Endothelial cell of umbilical vein (primary cell): ENCODE results near the gene KIF17. TPM values are rescaled to one million over a fixed set of nuclear protein-coding genes. Genes with fewer than 3 reads are reported as not detected.

ENCODE experiments used
- BruUV-seq: library from RNA; stranded (reverse); fragments of 400-500 nt; replicated peaks from 2 replicates; lab custom pipeline; 2021; lab: Mats Ljungman, UMichigan
- CTCF ChIA-PET: fragments of 300-600, 350-600 bp; sonication (Branson Sonifier 250); formaldehyde crosslinking; loops from one replicate; lab custom pipeline; 2021; ENCODE audit warnings: antibody characterized with exemption, inconsistent platforms; lab: Charles Lee
- POLR2A ChIA-PET: fragments of 300-600, 350-600 bp; sonication (Branson Sonifier 250); formaldehyde crosslinking; loops from one replicate; lab custom pipeline; 2021; ENCODE audit warnings: antibody characterized with exemption, inconsistent platforms; lab: Charles Lee
- DNase-seq: peaks from one replicate; pipeline ENCODE4 v3.0.0-alpha.2; 2011; ENCODE audit warnings: low read depth, low spot score
- FAIRE-seq: peaks from 2 replicates; lab custom pipeline; 2011; peaks lifted over from hg19 to GRCh38; lab: Jason Lieb, UNC
- H2AFZ ChIP-seq: 2 replicates; pipeline ENCODE4 v1.6.0; 2012; ENCODE audit warnings: low read depth, low read length, control low read depth, inconsistent platforms
- H3K27ac ChIP-seq: 2 replicates; pipeline ENCODE4 v1.5.1; 2011; ENCODE audit warnings: low read depth, mild to moderate bottlenecking, control low read depth, low read length, moderate library complexity; ENCODE audit not compliant: insufficient read depth
- H3K27me3 ChIP-seq, 2 experiments: 2 replicates each; pipeline versions ENCODE4 v1.6.0 to v1.6.1; 2011; ENCODE audit warnings: low read length in 2 of 2, mixed read lengths in 1 of 2; ENCODE audit not compliant: control insufficient read depth in 2 of 2, insufficient read depth in 2 of 2
- H3K36me3 ChIP-seq, 2 experiments: 2 replicates in 1 of 2; 3 replicates in 1 of 2; pipeline ENCODE4 v1.5.1; 2011; ENCODE audit warnings: low read length in 2 of 2, mild to moderate bottlenecking in 1 of 2, moderate library complexity in 1 of 2; ENCODE audit not compliant: control insufficient read depth in 2 of 2, insufficient read depth in 2 of 2; ENCODE audit errors: extremely low read depth in 1 of 2
- H3K4me1 ChIP-seq: 3 replicates; pipeline ENCODE4 v1.5.1; 2011; ENCODE audit warnings: mild to moderate bottlenecking, low read length; ENCODE audit not compliant: control insufficient read depth, insufficient read depth; ENCODE audit errors: extremely low read depth
- H3K4me2 ChIP-seq: 2 replicates; pipeline ENCODE4 v1.6.1; 2011; ENCODE audit warnings: low read length, control low read depth, mixed read lengths; ENCODE audit not compliant: insufficient read depth
- H3K4me3 ChIP-seq, 3 experiments: fragments of 200-600 bp in 1 of 3; sonication (generic), shearing (Covaris generic) in 1 of 3; replicated peaks in 1 of 3; 2 replicates each; pipeline ENCODE4 v1.5.1; 2011 to 2016; ENCODE audit warnings: control low read depth in 3 of 3, low read length in 3 of 3, mild to moderate bottlenecking in 2 of 3, inconsistent platforms in 1 of 3, low read depth in 1 of 3, moderate library complexity in 1 of 3; ENCODE audit not compliant: insufficient read depth in 1 of 3
- H3K79me2 ChIP-seq: 2 replicates; pipeline ENCODE4 v1.6.0; 2012; ENCODE audit warnings: low read length, inconsistent platforms; ENCODE audit not compliant: control insufficient read depth, insufficient read depth
- H3K9ac ChIP-seq: replicated peaks from 2 replicates; pipeline ENCODE3; 2011; ENCODE audit warnings: low read length, control low read depth; ENCODE audit not compliant: insufficient read depth; ENCODE audit errors: extremely low read depth
- H3K9me1 ChIP-seq: replicated peaks from 3 replicates; pipeline ENCODE4 v1.6.0; 2011; ENCODE audit warnings: mild to moderate bottlenecking, low read length; ENCODE audit not compliant: control insufficient read depth, insufficient read depth; ENCODE audit errors: extremely low read depth
- H3K9me3 ChIP-seq: replicated peaks from 2 replicates; pipeline ENCODE4 v1.5.1; 2012; ENCODE audit warnings: low read length, inconsistent platforms; ENCODE audit not compliant: control insufficient read depth, insufficient read depth
- H4K20me1 ChIP-seq: replicated peaks from 2 replicates; pipeline ENCODE3; 2011; ENCODE audit warnings: mild to moderate bottlenecking, low read length; ENCODE audit not compliant: control insufficient read depth, insufficient read depth; ENCODE audit errors: extremely low read depth
- EZH2 ChIP-seq: IDR thresholded peaks from 2 replicates; pipeline ENCODE4 v1.6.1; 2012; ENCODE audit warnings: borderline replicate concordance, low read depth, mild to moderate bottlenecking, moderate library complexity, low read length, inconsistent platforms; ENCODE audit not compliant: severe bottlenecking
- FOS ChIP-seq: IDR thresholded peaks from 2 replicates; pipeline ENCODE4 v1.6.1; 2011; ENCODE audit warnings: mild to moderate bottlenecking, low read length, moderate library complexity, borderline replicate concordance; ENCODE audit not compliant: insufficient read depth
- GATA2 ChIP-seq: IDR thresholded peaks from 2 replicates; pipeline ENCODE4 v1.7.0; 2011; ENCODE audit warnings: low read depth, mild to moderate bottlenecking, moderate library complexity, mixed read lengths, low read length; ENCODE audit not compliant: insufficient read length, insufficient read depth
- JUN ChIP-seq: IDR thresholded peaks from 2 replicates; pipeline ENCODE4 v1.6.1; 2011; ENCODE audit warnings: borderline replicate concordance, low read depth; ENCODE audit not compliant: insufficient read length, insufficient read depth
- MAX ChIP-seq: IDR thresholded peaks from 2 replicates; pipeline ENCODE4 v1.6.1; 2011; ENCODE audit not compliant: insufficient read depth, insufficient read length
- MYC ChIP-seq: IDR thresholded peaks from one replicate; pipeline ENCODE4 v1.6.1; 2011; ENCODE audit warnings: mild to moderate bottlenecking, low read depth, low read length
- POLR2A ChIP-seq: IDR thresholded peaks from 2 replicates; pipeline ENCODE4 v1.6.1; 2012; ENCODE audit warnings: low read depth, mild to moderate bottlenecking, control low read depth, low read length
- POLR2AphosphoS5 ChIP-seq: IDR thresholded peaks from 2 replicates; pipeline ENCODE4 v1.6.1; 2012; ENCODE audit warnings: low read depth, mild to moderate bottlenecking, control low read depth, low read length, moderate library complexity; ENCODE audit not compliant: insufficient read depth
- dilution Hi-C: fragments of 300-500 bp; cut with MboI; formaldehyde crosslinking; loops from one replicate; pipeline ENCODE4 v1.15.0; 2019; ENCODE audit warnings: low sequenced_read_pairs; ENCODE audit not compliant: extremely low pct_ligation_motif_present
- intact Hi-C: fragments of 100-400 bp; cut with micrococcal nuclease; formaldehyde crosslinking; loops from one replicate; pipeline ENCODE4 v1.10.0; 2022
- polyA plus RNA-seq, 4 experiments: library from polyadenylated mRNA; depleted of rRNA in 3 of 4; stranded (reverse) in 3 of 4; unstranded in 1 of 4; fragments of >200 nt; gene quantifications; 2 replicates each; pipeline versions ENCODE4 v1.2.1 to v1.2.3, GENCODE V29; 2011 to 2012; ENCODE audit warnings: missing spikeins in 1 of 4
- total RNA-seq: library from RNA; stranded (reverse); gene quantifications from 2 replicates; pipeline ENCODE4 v1.2.3, GENCODE V29; 2021

Gene KIF17
- total and polyA plus RNA-seq, 2 donors (not counting 3 experiments of a cell fraction or from before 2014, with no cell fraction given), result 1.1 to 1.5 TPM

- ChIA-PET POLR2A (no interaction called here), CTCF (interaction anchor here (1.7 kb wide), 1 partner anchor 51 kb away, joined by 6 read pairs; no protein-coding TSS in a partner anchor)
- Histone ChIP-seq H2AFZ (no peak overlapping the region), H3K4me2 (no peak overlapping the region), H3K9ac (no peak overlapping the region), H3K4me3 (no peak overlapping the region), H3K36me3 (no peaks in the 10 kb centered on the region), H3K9me1 (no peaks in the 10 kb centered on the region), H3K9me3 (no peaks in the 10 kb centered on the region), H3K4me1 (no peaks in the 10 kb centered on the region), H3K79me2 (no peaks in the 10 kb centered on the region), H3K27ac (no peak overlapping the region), H3K27me3 (peaks cover 2 to 3% of the 10 kb centered on the region in 2 experiments), H4K20me1 (no peaks in the 10 kb centered on the region)
- dilution Hi-C loops, result no loop called here
- intact Hi-C loops, result no loop called here
- FAIRE-seq (no peak), DNase-seq (no peak)
- no TSS peak for BruUV-seq
- TF ChIP-seq GATA2 (no peak), JUN (no peak), MYC (no peak), EZH2 (no peak), POLR2A (no peak), MAX (no peak), POLR2AphosphoS5 (no peak), FOS (no peak)
Measured at GRCh38 chr1:20626098-20626427, 91.7 kb downstream of the KIF17 start.
